Neuronal stem cell (in vitro differentiated cells): ENCODE data around the gene SORL1.

Experiments used
- DNase-seq: peaks from one replicate; pipeline ENCODE4 v3.0.0-alpha.2; 2013; ENCODE audit warnings: low spot score
- H2AFZ ChIP-seq: one replicate; pipeline ENCODE4 v1.6.1; 2013; ENCODE audit warnings: mild to moderate bottlenecking, low read length, inconsistent platforms
- H2AK5ac ChIP-seq: 2 replicates; pipeline ENCODE4 v1.6.1; 2013; ENCODE audit warnings: low read depth, mild to moderate bottlenecking, inconsistent platforms, low read length, moderate library complexity, mixed read lengths
- H2BK120ac ChIP-seq: 2 replicates; pipeline ENCODE4 v1.6.1; 2013; ENCODE audit warnings: low read depth, mild to moderate bottlenecking, inconsistent platforms, low read length, moderate library complexity, mixed read lengths
- H2BK12ac ChIP-seq: one replicate; pipeline ENCODE4 v1.6.1; 2013; ENCODE audit warnings: low read length, inconsistent platforms
- H2BK15ac ChIP-seq: 2 replicates; pipeline ENCODE4 v1.6.1; 2013; ENCODE audit warnings: mild to moderate bottlenecking, low read length, inconsistent platforms, mixed read lengths
- H2BK5ac ChIP-seq: one replicate; pipeline ENCODE4 v1.6.1; 2013; ENCODE audit warnings: inconsistent platforms, mild to moderate bottlenecking, low read length, moderate library complexity
- H3K14ac ChIP-seq: one replicate; pipeline ENCODE4 v1.6.1; 2013; ENCODE audit warnings: low read length, inconsistent platforms
- H3K18ac ChIP-seq: 2 replicates; pipeline ENCODE4 v1.6.1; 2013; ENCODE audit warnings: low read length, inconsistent platforms
- H3K23ac ChIP-seq: 2 replicates; pipeline ENCODE4 v1.6.1; 2013; ENCODE audit warnings: low read depth, mild to moderate bottlenecking, mixed read lengths, low read length, inconsistent platforms; ENCODE audit not compliant: poor library complexity
- H3K27ac ChIP-seq: replicated peaks from 3 replicates; pipeline ENCODE4 v1.5.1; 2013; ENCODE audit warnings: low read length, inconsistent platforms
- H3K27me3 ChIP-seq, 3 experiments: 2 replicates each; pipeline ENCODE4 v1.6.1; 2013; ENCODE audit warnings: low read length in 3 of 3, mild to moderate bottlenecking in 2 of 3, inconsistent platforms in 1 of 3, low read depth in 1 of 3, mixed read lengths in 1 of 3, moderate library complexity in 1 of 3; ENCODE audit not compliant: control insufficient read depth in 3 of 3, insufficient read depth in 3 of 3
- H3K36me3 ChIP-seq, 2 donors: replicated peaks in 1 of 2; 2 replicates each; pipeline ENCODE4 v1.6.1; 2013; ENCODE audit warnings: low read length in 2 of 2; ENCODE audit not compliant: control insufficient read depth in 2 of 2, insufficient read depth in 2 of 2
- H3K4ac ChIP-seq: 2 replicates; pipeline ENCODE4 v1.6.1; 2013; ENCODE audit warnings: inconsistent platforms, mild to moderate bottlenecking, low read length, moderate library complexity
- H3K4me1 ChIP-seq, 2 donors: 1 replicate in 1 of 2; 2 replicates in 1 of 2; pipeline ENCODE4 v1.6.1; 2013; ENCODE audit warnings: low read length in 2 of 2, low read depth in 1 of 2; ENCODE audit not compliant: control insufficient read depth in 2 of 2, insufficient read depth in 1 of 2
- H3K4me2 ChIP-seq: one replicate; pipeline ENCODE4 v1.6.1; 2013; ENCODE audit warnings: mild to moderate bottlenecking, low read length, inconsistent platforms; ENCODE audit not compliant: insufficient read depth, poor library complexity, severe bottlenecking
- H3K4me3 ChIP-seq, 2 donors: 2 replicates each; pipeline ENCODE4 v1.5.1; 2013; ENCODE audit warnings: low read length in 2 of 2, mild to moderate bottlenecking in 2 of 2, inconsistent platforms in 1 of 2, moderate library complexity in 1 of 2
- H3K79me1 ChIP-seq: one replicate; pipeline ENCODE4 v1.6.1; 2013; ENCODE audit warnings: low read depth, mild to moderate bottlenecking, inconsistent platforms, low read length, moderate library complexity
- H3K9ac ChIP-seq: one replicate; pipeline ENCODE4 v1.6.1; 2013; ENCODE audit warnings: mild to moderate bottlenecking, low read depth, low read length, inconsistent platforms; ENCODE audit not compliant: poor library complexity
- H3K9me3 ChIP-seq, 2 donors: replicated peaks in 1 of 2; 2 replicates each; pipeline versions ENCODE3 to v1.6.1; 2013; ENCODE audit warnings: low read length in 2 of 2, mild to moderate bottlenecking in 2 of 2, inconsistent platforms in 1 of 2, low read depth in 1 of 2, mixed read lengths in 1 of 2, moderate library complexity in 1 of 2; ENCODE audit not compliant: control insufficient read depth in 2 of 2, insufficient read depth in 1 of 2
- H4K8ac ChIP-seq: one replicate; pipeline ENCODE4 v1.6.1; 2013; ENCODE audit warnings: low read depth, mild to moderate bottlenecking, inconsistent platforms, low read length, moderate library complexity
- H4K91ac ChIP-seq: one replicate; pipeline ENCODE4 v1.6.1; 2013; ENCODE audit warnings: low read length, low read depth, mild to moderate bottlenecking, inconsistent platforms; ENCODE audit not compliant: poor library complexity
- WGBS, 2 donors: extraction: QIAGEN DNeasy Blood & Tissue Kit; methylation state at CpG; one replicate each; pipeline ENCODE4 v1.1.7; 2013; ENCODE audit warnings: missing lambda C conversion rate in 2 of 2, mixed read lengths in 1 of 2; ENCODE audit not compliant: insufficient read length in 2 of 2, insufficient replicate concordance in 1 of 2; ENCODE audit errors: extremely low coverage in 2 of 2; 5-methylcytosine and 5-hydroxymethylcytosine counted together

Gene SORL1

DNA sequence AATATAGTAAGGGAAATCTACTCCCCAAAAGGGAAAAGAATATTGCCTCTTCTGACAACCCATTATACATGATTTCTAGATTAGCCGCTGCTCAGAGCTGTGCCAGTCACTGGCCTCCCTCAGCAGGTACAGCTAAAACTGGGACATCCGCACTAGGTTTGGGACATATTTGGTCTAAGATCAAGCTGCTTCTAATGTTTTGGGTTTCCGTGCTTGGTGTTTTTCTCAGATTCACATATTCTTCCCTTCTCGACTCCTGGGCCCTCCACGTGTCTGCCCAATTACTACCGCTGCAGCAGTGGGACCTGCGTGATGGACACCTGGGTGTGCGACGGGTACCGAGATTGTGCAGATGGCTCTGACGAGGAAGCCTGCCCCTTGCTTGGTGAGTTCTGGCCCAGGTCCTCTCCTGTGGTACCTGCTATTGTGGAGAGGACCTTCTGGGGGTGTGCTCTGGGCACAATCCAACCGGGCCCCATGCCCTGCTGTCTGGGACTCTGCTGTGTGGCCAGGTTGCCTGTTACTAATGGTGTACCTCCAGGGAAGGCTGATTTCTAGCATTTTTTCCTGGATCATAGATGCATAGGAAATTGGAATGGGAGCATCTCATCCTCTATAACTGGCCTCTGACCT is 138.8 kb downstream of the SORL1 start:
- Histone ChIP-seq H2AK5ac (peak overlapping the region; percentile 13), H3K27ac (peak overlapping the region; percentile 55)
- WGBS, 2 donors, result no CpG with 5 or more reads among the region's 12 CpGs

DNA sequence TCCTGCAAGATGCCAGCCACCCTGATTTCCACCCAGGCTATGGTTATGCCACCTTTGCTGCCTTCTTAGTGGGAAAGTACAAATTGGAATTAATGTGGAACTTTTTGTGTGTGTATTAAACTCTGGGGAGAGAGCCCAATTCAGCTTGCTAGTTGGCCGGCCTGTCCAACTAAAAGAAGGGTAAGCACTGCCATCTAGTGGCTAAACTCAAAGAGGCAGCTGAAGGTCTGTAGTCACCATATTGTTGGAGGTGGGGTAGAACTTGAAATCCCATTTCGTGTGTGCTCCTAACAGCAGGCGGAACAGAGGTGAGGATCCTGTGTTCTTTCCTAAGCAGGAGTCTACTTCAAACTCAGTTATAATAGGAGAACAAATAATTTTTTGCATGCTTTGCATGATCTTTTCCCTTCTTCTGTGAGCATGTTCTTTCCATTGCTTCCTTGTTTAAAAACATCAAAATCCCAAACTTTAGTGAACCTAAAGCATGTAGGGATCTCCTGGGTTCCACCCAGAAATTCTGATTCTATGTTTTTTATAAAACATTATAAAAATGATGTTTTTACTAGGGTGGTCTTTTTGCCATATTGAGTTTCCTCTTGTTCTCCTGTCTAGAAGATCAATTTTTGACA is 139.4 kb downstream of the SORL1 start:
- no CpG with 5 or more reads among the region's 3 CpGs for WGBS, 2 donors
- Histone ChIP-seq H3K36me3 (peaks cover 21 to 86% of the 10 kb centered on the region in 2 donors), H4K8ac (no peak overlapping the region)

More for the DNA sequence above, 138.8 kb downstream of the SORL1 start:
- Histone ChIP-seq H3K4me2 (no peak overlapping the region), H2BK12ac (peak overlapping the region; percentile 63), H2BK120ac (no peak overlapping the region), H3K36me3 (peaks cover 17 to 84% of the 10 kb centered on the region in 2 donors), H4K8ac (no peak overlapping the region), H2AFZ (no peak overlapping the region), H3K4me1 (peaks cover 13 to 18% of the 10 kb centered on the region in 2 donors), H3K23ac (no peak overlapping the region), H2BK15ac (no peak overlapping the region), H3K79me1 (no peaks in the 10 kb centered on the region), H3K9ac (no peak overlapping the region), H3K18ac (no peak overlapping the region), H4K91ac (no peak overlapping the region), H3K4me3 (no peak overlapping the region), H3K9me3 (peaks cover 0 to 11% of the 10 kb centered on the region in 2 donors), H3K27me3 (no peaks in the 10 kb centered on the region), H3K14ac (no peak overlapping the region), H3K4ac (no peak overlapping the region), H2BK5ac (no peak overlapping the region)
- no peak for DNase-seq

GRCh38 chr11:121592708-121593107 is 140.6 kb downstream of the SORL1 start:
- H2BK120ac ChIP-seq, result no peak overlapping the region
- no CpG with 5 or more reads among the region's 2 CpGs for WGBS, 2 donors
- no peak overlapping the region for H2AFZ ChIP-seq
- H3K79me1 ChIP-seq, result no peaks in the 10 kb centered on the region
- no peak overlapping the region for H3K9ac ChIP-seq
- peaks cover 13 to 18% of the 10 kb centered on the region in 2 donors for H3K4me1 ChIP-seq
- no peak overlapping the region for H3K4me2 ChIP-seq
- no peak overlapping the region for H2BK12ac ChIP-seq
- H3K4ac ChIP-seq, result no peak overlapping the region
- no peak overlapping the region for H4K91ac ChIP-seq
- H3K23ac ChIP-seq, result no peak overlapping the region
- H3K4me3 ChIP-seq, result no peak overlapping the region
- no peaks in the 10 kb centered on the region for H3K27me3 ChIP-seq
- H3K18ac ChIP-seq, result no peak overlapping the region
- no peak overlapping the region for H3K27ac ChIP-seq
- H4K8ac ChIP-seq, result no peak overlapping the region
- no peak overlapping the region for H2AK5ac ChIP-seq
- H2BK5ac ChIP-seq, result no peak overlapping the region
- no peak overlapping the region for H3K14ac ChIP-seq
- peaks cover 0 to 11% of the 10 kb centered on the region in 2 donors for H3K9me3 ChIP-seq
- no peak for DNase-seq
- H2BK15ac ChIP-seq, result no peak overlapping the region
- H3K36me3 ChIP-seq, result peaks cover 20 to 84% of the 10 kb centered on the region in 2 donors

More for the DNA sequence above, 139.4 kb downstream of the SORL1 start:
- Histone ChIP-seq H3K14ac (no peak overlapping the region), H3K18ac (no peak overlapping the region), H2BK12ac (no peak overlapping the region), H3K4me1 (peaks cover 13 to 18% of the 10 kb centered on the region in 2 donors), H2AFZ (no peak overlapping the region), H3K4ac (no peak overlapping the region), H3K9me3 (peaks cover 0 to 11% of the 10 kb centered on the region in 2 donors), H2BK5ac (no peak overlapping the region), H3K27ac (no peak overlapping the region), H3K4me2 (no peak overlapping the region), H3K23ac (no peak overlapping the region), H3K79me1 (no peaks in the 10 kb centered on the region), H2BK15ac (no peak overlapping the region), H4K91ac (no peak overlapping the region), H3K9ac (no peak overlapping the region), H2AK5ac (no peak overlapping the region), H3K27me3 (no peaks in the 10 kb centered on the region), H3K4me3 (no peak overlapping the region), H2BK120ac (no peak overlapping the region)
- peak; percentile 75 for DNase-seq

- H2BK5ac ChIP-seq, result no peak overlapping the region
- no peak overlapping the region for H2AK5ac ChIP-seq
- no peak overlapping the region for H2BK12ac ChIP-seq
- H3K36me3 ChIP-seq, result peaks cover 18 to 75% of the 10 kb centered on the region in 2 donors
- H3K4me1 ChIP-seq, result peaks cover 4 to 5% of the 10 kb centered on the region in 2 donors
- no peak overlapping the region for H2BK15ac ChIP-seq
- H3K4me3 ChIP-seq, result no peak overlapping the region
- H3K4me2 ChIP-seq, result no peak overlapping the region
- no peak overlapping the region for H4K91ac ChIP-seq
- H3K23ac ChIP-seq, result no peak overlapping the region
- peak overlapping the region; percentile 72 for H3K14ac ChIP-seq
- H2BK120ac ChIP-seq, result no peak overlapping the region
- no peak overlapping the region for H4K8ac ChIP-seq
- no peak overlapping the region for H3K18ac ChIP-seq
- DNase-seq, result no peak
- no peaks in the 10 kb centered on the region for H3K27me3 ChIP-seq
- H3K79me1 ChIP-seq, result no peaks in the 10 kb centered on the region
- H3K9me3 ChIP-seq, result peaks cover 0 to 13% of the 10 kb centered on the region in 2 donors
- H2AFZ ChIP-seq, result no peak overlapping the region
- no CpG with 5 or more reads among the region's 15 CpGs for WGBS, 2 donors
- H3K4ac ChIP-seq, result no peak overlapping the region
- H3K9ac ChIP-seq, result no peak overlapping the region
- H3K27ac ChIP-seq, result no peak overlapping the region
Observed at GRCh38 chr11:121595717-121596161, 143.6 kb downstream of the SORL1 start.
